ACC112 (cell line): ENCODE results near the gene CFAP54.

ENCODE experiments used
- H2AFZ ChIP-seq: fragments of 200-600 bp; sonication (generic); one replicate; pipeline ENCODE4 v1.6.0; 2017; ENCODE audit warnings: antibody characterized with exemption, low read length; ENCODE audit not compliant: unreplicated experiment
- H3K27ac ChIP-seq: fragments of 200-600 bp; sonication (generic); 2 replicates; pipeline ENCODE4 v1.5.1; 2014; ENCODE audit warnings: low read depth, mild to moderate bottlenecking, antibody characterized with exemption, low read length, moderate library complexity
- H3K27me3 ChIP-seq: fragments of 200-600 bp; sonication (generic); 2 replicates; pipeline ENCODE4 v1.6.1; 2014; ENCODE audit warnings: mild to moderate bottlenecking, antibody characterized with exemption, low read length, moderate library complexity, mixed read lengths; ENCODE audit not compliant: insufficient read depth
- H3K36me3 ChIP-seq: fragments of 200-600 bp; sonication (generic); 2 replicates; pipeline ENCODE4 v1.6.1; 2016; ENCODE audit warnings: mild to moderate bottlenecking, antibody characterized with exemption, low read length, moderate library complexity, mixed read lengths; ENCODE audit not compliant: insufficient read depth
- H3K4me1 ChIP-seq: fragments of 200-600 bp; sonication (generic); one replicate; pipeline ENCODE4 v1.6.1; 2016; ENCODE audit warnings: low read length, mixed read lengths; ENCODE audit not compliant: insufficient read depth, unreplicated experiment, control insufficient read depth
- H3K4me3 ChIP-seq: fragments of 200-600 bp; sonication (generic); 2 replicates; pipeline ENCODE4 v1.5.1; 2014; ENCODE audit warnings: mild to moderate bottlenecking, low read depth, low read length
- H3K79me2 ChIP-seq: fragments of 200-600 bp; sonication (generic); one replicate; pipeline ENCODE4 v1.6.0; 2016; ENCODE audit warnings: low read length; ENCODE audit not compliant: control insufficient read depth, unreplicated experiment, insufficient read depth

CFAP54 gene

GRCh38 chr12:96500693-96501092 lies 11.3 kb downstream of the CFAP54 start:
- Histone ChIP-seq H3K27me3 (no peaks in the 10 kb centered on the region), H3K79me2 (no peaks in the 10 kb centered on the region), H3K36me3 (no peaks in the 10 kb centered on the region), H3K27ac (peak overlapping the region; percentile 90), H3K4me1 (peaks cover 28% of the 10 kb centered on the region), H3K4me3 (0 out of 2 replicates have a peak overlapping the region, but pooled peaks have one; percentile 6), H2AFZ (no peak overlapping the region)

GRCh38 chr12:96501133-96501761 lies 11.9 kb downstream of the CFAP54 start:
- Histone ChIP-seq H3K4me3 (0 out of 2 replicates have a peak overlapping the region, but pooled peaks have one; percentile 6), H3K4me1 (peaks cover 28% of the 10 kb centered on the region), H3K27ac (peak overlapping the region; percentile 90), H3K36me3 (no peaks in the 10 kb centered on the region), H3K79me2 (no peaks in the 10 kb centered on the region), H2AFZ (peak overlapping the region; percentile 12), H3K27me3 (no peaks in the 10 kb centered on the region)

GRCh38 chr12:96501908-96502307 lies 12.5 kb downstream of the CFAP54 start:
- Histone ChIP-seq H3K36me3 (no peaks in the 10 kb centered on the region), H3K27me3 (no peaks in the 10 kb centered on the region), H3K27ac (peak overlapping the region; percentile 90), H2AFZ (peak overlapping the region; percentile 12), H3K4me3 (no peak overlapping the region), H3K79me2 (no peaks in the 10 kb centered on the region), H3K4me1 (peaks cover 28% of the 10 kb centered on the region)

- Histone ChIP-seq H3K4me3 (no peak overlapping the region), H3K27me3 (no peaks in the 10 kb centered on the region), H3K27ac (peak overlapping the region; percentile 90; the same call in 1 of the 2 replicates), H2AFZ (peak overlapping the region; percentile 32), H3K4me1 (peaks cover 28% of the 10 kb centered on the region), H3K79me2 (no peaks in the 10 kb centered on the region), H3K36me3 (no peaks in the 10 kb centered on the region)
Measured at GRCh38 chr12:96502477-96502876, 13.1 kb downstream of the CFAP54 start.

- Histone ChIP-seq H3K4me1 (peaks cover 28% of the 10 kb centered on the region), H3K4me3 (no peak overlapping the region), H3K27ac (peak overlapping the region; percentile 90; the same call in 1 of the 2 replicates), H3K36me3 (no peaks in the 10 kb centered on the region), H2AFZ (peak overlapping the region; percentile 32), H3K79me2 (no peaks in the 10 kb centered on the region), H3K27me3 (no peaks in the 10 kb centered on the region)
Measured at GRCh38 chr12:96502949-96503532, 13.7 kb downstream of the CFAP54 start.

DNA sequence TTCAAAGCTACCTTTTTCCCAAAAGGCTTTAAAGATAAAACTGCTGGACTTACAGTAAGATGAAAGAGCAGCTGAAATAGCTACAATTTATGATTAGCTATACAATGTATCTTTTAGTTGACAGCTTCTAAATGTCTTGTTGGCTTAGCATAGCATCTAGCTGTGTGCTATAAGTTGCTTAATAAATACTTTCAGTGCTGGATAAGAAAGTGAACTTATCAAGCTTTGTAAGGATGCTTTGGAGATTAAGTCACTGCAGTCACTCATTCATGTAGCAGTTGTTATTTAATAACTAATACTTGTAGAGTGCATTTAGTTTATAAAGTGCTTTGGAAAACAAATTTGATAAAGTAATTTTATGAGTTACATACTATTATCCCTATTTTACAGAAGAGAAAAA lies 14.6 kb downstream of the CFAP54 start:
- no peak overlapping the region for H2AFZ ChIP-seq
- no peaks in the 10 kb centered on the region for H3K36me3 ChIP-seq
- peaks cover 28% of the 10 kb centered on the region for H3K4me1 ChIP-seq
- no peaks in the 10 kb centered on the region for H3K79me2 ChIP-seq
- no peak overlapping the region for H3K27ac ChIP-seq
- no peak overlapping the region for H3K4me3 ChIP-seq
- no peaks in the 10 kb centered on the region for H3K27me3 ChIP-seq

GRCh38 chr12:96506776-96507175 lies 17.4 kb downstream of the CFAP54 start:
- Histone ChIP-seq H3K27me3 (no peaks in the 10 kb centered on the region), H2AFZ (no peak overlapping the region), H3K4me1 (peaks cover 16% of the 10 kb centered on the region), H3K79me2 (no peaks in the 10 kb centered on the region), H3K27ac (no peak overlapping the region), H3K36me3 (no peaks in the 10 kb centered on the region), H3K4me3 (no peak overlapping the region)

GRCh38 chr12:96510306-96510764 lies 21.0 kb downstream of the CFAP54 start:
- Histone ChIP-seq H3K36me3 (no peaks in the 10 kb centered on the region), H3K4me3 (no peak overlapping the region), H3K27me3 (no peaks in the 10 kb centered on the region), H3K4me1 (peaks cover 14% of the 10 kb centered on the region), H2AFZ (no peak overlapping the region), H3K79me2 (no peaks in the 10 kb centered on the region), H3K27ac (no peak overlapping the region)

DNA sequence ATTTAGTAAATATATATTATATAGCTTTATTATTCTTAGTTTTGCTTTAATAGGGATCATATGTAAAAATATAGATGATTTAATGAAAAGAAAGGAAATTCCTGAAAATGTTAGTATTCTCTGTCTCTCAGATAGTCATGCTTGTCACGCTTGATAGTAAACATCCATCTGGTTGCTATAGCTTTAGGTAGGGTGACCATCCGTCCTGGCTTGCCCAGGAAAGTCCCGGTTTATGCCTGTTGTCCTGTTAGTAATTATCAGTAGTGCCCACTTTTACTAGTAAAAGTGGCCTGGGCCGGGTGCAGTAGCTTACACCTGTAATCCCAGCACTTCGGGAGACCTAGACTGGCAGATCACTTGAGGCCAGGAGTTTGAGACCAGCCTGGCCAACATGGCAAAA lies 23.8 kb downstream of the CFAP54 start:
- Histone ChIP-seq H2AFZ (no peak overlapping the region), H3K36me3 (no peaks in the 10 kb centered on the region), H3K4me1 (peaks cover 19% of the 10 kb centered on the region), H3K4me3 (no peak overlapping the region), H3K79me2 (no peaks in the 10 kb centered on the region), H3K27me3 (no peaks in the 10 kb centered on the region), H3K27ac (no peak overlapping the region)

- no peaks in the 10 kb centered on the region for H3K27me3 ChIP-seq
- no peaks in the 10 kb centered on the region for H3K79me2 ChIP-seq
- peak overlapping the region; percentile 8; the same call in 1 of the 2 replicates for H3K27ac ChIP-seq
- peaks cover 19% of the 10 kb centered on the region for H3K4me1 ChIP-seq
- no peaks in the 10 kb centered on the region for H3K36me3 ChIP-seq
- H3K4me3 ChIP-seq, result no peak overlapping the region
- peak overlapping the region; percentile 79 for H2AFZ ChIP-seq
Measured at GRCh38 chr12:96513681-96514080, 24.3 kb downstream of the CFAP54 start.

GRCh38 chr12:96514328-96514727 lies 25.0 kb downstream of the CFAP54 start:
- Histone ChIP-seq H2AFZ (peak overlapping the region; percentile 79), H3K4me3 (0 out of 2 replicates have a peak overlapping the region, but pooled peaks have one; percentile 22), H3K27me3 (no peaks in the 10 kb centered on the region), H3K4me1 (peaks cover 19% of the 10 kb centered on the region), H3K27ac (peak overlapping the region; percentile 8; the same call in 1 of the 2 replicates), H3K79me2 (no peaks in the 10 kb centered on the region), H3K36me3 (no peaks in the 10 kb centered on the region)
